ENCODE results near the gene HDDC2.

- no peak for TF ChIP-seq CTCF (conservative IDR thresholded peaks at IDR 0.05)
- no peak for TF ChIP-seq EZH2 (IDR thresholded peaks at IDR 0.05; ENCODE audit: low read depth)
Measured at GRCh38 chr6:125252891-125253290, 48.9 kb downstream of the HDDC2 start.

Data from PC-9 (cell line).